Nephron (organoid): Measurements from ENCODE around the gene ZNF516.

Source experiments
- H3K27ac Mint-ChIP-seq, 3 experiments: 2 replicates each; pipeline ENCODE4 v1.8.0; 2020; ENCODE audit warnings: mixed read lengths in 3 of 3, mild to moderate bottlenecking in 2 of 3, moderate library complexity in 1 of 3
- H3K27me3 Mint-ChIP-seq: 2 replicates; pipeline ENCODE4 v1.8.0; 2021; ENCODE audit warnings: low read depth, mild to moderate bottlenecking, moderate library complexity, mixed read lengths
- H3K36me3 Mint-ChIP-seq: 2 replicates; pipeline ENCODE4 v1.8.0; 2020; ENCODE audit warnings: low read depth, mixed read lengths
- H3K4me1 Mint-ChIP-seq: 2 replicates; pipeline ENCODE4 v1.8.0; 2020; ENCODE audit warnings: mixed read lengths
- H3K4me3 Mint-ChIP-seq, 3 experiments: 2 replicates each; pipeline ENCODE4 v1.8.0; 2020; ENCODE audit warnings: mild to moderate bottlenecking in 3 of 3, mixed read lengths in 3 of 3, moderate library complexity in 2 of 3
- H3K9me3 Mint-ChIP-seq: 2 replicates; pipeline ENCODE4 v1.8.0; 2020; ENCODE audit warnings: mixed read lengths
- TF ChIP-seq, protein P1 (sequence below), 3 experiments: fragments of 200-600 bp; sonication (generic); IDR thresholded peaks; one replicate each; pipeline ENCODE4 v1.5.0; 2021; ENCODE audit warnings: antibody characterized with exemption in 3 of 3; ENCODE audit not compliant: unreplicated experiment in 3 of 3

Gene ZNF516

DNA sequence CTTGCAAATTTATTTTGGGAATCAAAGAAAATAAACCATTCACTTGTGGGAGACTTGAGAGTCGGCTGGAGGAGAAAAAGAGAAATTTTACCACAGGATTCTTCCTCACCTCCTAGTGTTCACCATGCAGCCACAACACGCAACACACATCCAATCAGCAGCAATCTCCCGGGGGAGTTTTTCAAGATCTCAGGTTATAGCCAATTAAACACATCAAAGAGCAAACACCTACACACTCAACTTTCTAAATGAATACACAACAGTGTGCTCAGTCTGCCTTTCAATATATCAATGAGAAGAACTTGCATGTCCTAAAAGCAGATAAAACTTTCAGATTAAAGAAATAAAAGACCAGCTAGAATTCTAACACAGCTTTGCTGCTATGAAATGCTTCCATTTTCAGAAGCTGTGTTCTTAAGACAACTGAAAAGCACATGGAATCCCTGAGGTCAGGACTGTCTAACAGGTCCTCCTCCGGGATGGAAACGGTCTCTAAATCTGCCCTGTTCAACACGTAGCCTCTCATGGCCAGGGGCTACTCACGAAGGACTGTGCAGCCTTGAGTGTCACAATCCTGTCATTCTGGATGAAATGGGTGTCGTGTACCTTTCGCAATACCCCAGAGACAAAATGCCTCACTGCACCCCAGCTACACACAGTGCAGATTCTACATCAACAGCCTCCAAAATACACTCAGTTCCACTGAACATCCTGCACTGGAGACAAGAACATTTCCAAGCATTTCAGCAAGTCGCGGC, 84.2 kb downstream of the ZNF516 start:
- TF ChIP-seq, protein P1, sequence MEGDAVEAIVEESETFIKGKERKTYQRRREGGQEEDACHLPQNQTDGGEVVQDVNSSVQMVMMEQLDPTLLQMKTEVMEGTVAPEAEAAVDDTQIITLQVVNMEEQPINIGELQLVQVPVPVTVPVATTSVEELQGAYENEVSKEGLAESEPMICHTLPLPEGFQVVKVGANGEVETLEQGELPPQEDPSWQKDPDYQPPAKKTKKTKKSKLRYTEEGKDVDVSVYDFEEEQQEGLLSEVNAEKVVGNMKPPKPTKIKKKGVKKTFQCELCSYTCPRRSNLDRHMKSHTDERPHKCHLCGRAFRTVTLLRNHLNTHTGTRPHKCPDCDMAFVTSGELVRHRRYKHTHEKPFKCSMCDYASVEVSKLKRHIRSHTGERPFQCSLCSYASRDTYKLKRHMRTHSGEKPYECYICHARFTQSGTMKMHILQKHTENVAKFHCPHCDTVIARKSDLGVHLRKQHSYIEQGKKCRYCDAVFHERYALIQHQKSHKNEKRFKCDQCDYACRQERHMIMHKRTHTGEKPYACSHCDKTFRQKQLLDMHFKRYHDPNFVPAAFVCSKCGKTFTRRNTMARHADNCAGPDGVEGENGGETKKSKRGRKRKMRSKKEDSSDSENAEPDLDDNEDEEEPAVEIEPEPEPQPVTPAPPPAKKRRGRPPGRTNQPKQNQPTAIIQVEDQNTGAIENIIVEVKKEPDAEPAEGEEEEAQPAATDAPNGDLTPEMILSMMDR (IDR thresholded peaks at IDR 0.05; ENCODE audit: unreplicated experiment in 3 of 3): no peak
- H3K27me3 Mint-ChIP-seq: no peaks in the 10 kb centered on the region

DNA sequence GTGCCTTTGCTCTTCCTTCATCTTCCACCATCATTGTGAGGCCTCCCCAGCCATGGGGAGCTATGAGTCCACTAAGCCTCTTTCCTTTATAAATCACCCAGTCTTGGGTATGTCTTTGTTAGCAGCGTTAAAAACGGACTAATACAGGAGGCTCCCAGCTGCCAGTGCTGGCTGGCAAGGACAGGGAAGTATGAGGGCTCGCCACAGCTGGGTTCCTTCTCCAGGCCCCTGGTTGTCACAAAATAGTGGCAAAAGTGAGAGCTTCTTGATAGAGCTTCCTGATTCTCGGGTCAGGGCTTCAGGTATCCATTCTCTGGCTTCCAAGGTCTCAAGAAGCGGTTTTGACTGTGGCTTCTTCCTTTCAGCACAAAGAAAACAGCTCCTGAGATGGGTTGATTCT, 85.0 kb downstream of the ZNF516 start:
- H3K9me3 Mint-ChIP-seq: no peaks in the 10 kb centered on the region
- TF ChIP-seq, protein P1 (IDR thresholded peaks at IDR 0.05; ENCODE audit: unreplicated experiment in 3 of 3): no peak

More for the DNA sequence above, 84.2 kb downstream of the ZNF516 start:
- H3K4me1 Mint-ChIP-seq: peaks cover 43% of the 10 kb centered on the region
- H3K9me3 Mint-ChIP-seq: no peaks in the 10 kb centered on the region
- H3K27ac Mint-ChIP-seq: peak overlapping the region; percentile 2 to 51 (median 16)
- H3K36me3 Mint-ChIP-seq: peaks cover 59% of the 10 kb centered on the region
- no peak overlapping the region for H3K4me3 Mint-ChIP-seq

DNA sequence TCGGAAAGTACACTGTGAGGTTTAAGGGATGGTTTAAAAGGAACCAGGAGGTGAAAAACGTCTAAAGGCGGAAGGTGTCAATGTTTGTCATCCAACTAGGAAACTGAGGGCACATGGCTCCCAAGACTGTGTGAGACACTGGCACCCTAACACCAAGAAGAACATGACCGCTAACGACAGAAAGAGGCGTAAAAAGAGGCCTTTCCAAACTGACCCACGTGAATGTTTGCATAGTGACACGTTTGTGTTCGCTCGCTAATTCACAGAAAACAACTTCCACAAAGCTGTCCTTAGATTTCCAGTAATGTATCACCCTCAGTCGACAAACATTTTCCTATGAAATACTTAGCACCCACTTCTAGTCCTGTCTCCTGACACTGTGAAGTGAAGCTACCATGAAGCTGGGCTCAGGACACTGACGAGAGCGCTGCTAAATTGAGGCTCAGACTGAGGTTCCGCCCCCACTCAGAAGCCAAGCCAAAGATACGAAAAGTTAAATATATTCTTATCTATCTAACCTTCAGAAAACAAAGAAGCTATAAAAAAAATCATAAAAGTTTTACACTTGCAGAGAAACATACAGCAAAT, 86.5 kb downstream of the ZNF516 start:
- Mint-ChIP-seq H3K36me3 (peaks cover 70% of the 10 kb centered on the region), H3K4me1 (peaks cover 34% of the 10 kb centered on the region), H3K9me3 (no peaks in the 10 kb centered on the region)

More for the DNA sequence above, 85.0 kb downstream of the ZNF516 start:
- no peaks in the 10 kb centered on the region for H3K27me3 Mint-ChIP-seq
- peaks cover 37% of the 10 kb centered on the region for H3K4me1 Mint-ChIP-seq
- no peak overlapping the region for H3K27ac Mint-ChIP-seq
- H3K36me3 Mint-ChIP-seq: peaks cover 63% of the 10 kb centered on the region
- no peak overlapping the region for H3K4me3 Mint-ChIP-seq

DNA sequence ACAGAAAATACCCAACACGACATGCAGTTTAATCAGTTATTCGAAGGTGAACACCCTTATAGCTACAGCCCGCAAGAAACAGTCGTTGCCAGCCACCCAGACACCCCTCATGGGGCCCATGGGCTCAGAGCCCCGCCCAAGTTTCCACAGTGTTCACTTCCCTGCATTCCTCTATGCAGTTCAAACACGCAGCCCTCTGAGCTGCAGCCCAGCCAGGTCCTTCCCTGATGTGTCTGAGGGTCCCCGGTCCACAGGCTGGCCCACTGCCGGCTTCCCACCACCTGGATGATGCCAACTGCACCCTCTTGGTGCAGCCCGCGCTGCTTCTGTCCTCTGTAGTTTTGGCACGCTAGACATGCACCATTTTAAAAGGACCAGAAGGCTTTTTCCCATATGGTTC, 87.4 kb downstream of the ZNF516 start:
- Mint-ChIP-seq H3K9me3 (no peaks in the 10 kb centered on the region), H3K4me1 (peaks cover 32% of the 10 kb centered on the region), H3K4me3 (no peak overlapping the region), H3K36me3 (peaks cover 61% of the 10 kb centered on the region), H3K27ac (peak overlapping the region in 1 of 3 experiments; percentile 26), H3K27me3 (no peaks in the 10 kb centered on the region)
- TF ChIP-seq, protein P1 (IDR thresholded peaks at IDR 0.05; ENCODE audit: unreplicated experiment in 3 of 3): no peak

More for the DNA sequence above, 86.5 kb downstream of the ZNF516 start:
- Mint-ChIP-seq H3K27me3 (no peaks in the 10 kb centered on the region), H3K27ac (no peak overlapping the region), H3K4me3 (no peak overlapping the region)
- TF ChIP-seq, protein P1 (IDR thresholded peaks at IDR 0.05; ENCODE audit: unreplicated experiment in 3 of 3): no peak

DNA sequence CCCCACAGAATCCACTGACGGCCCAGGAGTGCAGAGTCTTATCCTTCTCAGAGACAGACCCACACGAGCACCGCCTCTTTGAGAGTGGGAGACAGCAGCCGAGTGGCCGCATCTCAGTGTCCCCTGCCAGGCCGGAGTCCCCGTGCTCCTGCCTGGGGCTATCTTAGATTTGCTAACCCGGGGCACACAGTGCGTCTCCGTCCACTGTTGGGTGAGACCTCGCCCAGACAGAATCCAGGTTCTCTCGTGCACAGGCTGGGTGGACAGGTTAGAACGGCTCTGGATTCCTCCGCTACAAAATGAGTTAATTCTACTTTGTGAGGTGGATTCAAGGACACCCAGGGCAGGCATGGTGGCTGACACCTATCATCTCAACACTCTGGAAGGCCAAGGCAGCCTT, 88.3 kb downstream of the ZNF516 start:
- TF ChIP-seq, protein P1 (IDR thresholded peaks at IDR 0.05; ENCODE audit: unreplicated experiment in 3 of 3): no peak
- H3K4me1 Mint-ChIP-seq: peaks cover 31% of the 10 kb centered on the region
- peaks cover 57% of the 10 kb centered on the region for H3K36me3 Mint-ChIP-seq
- no peaks in the 10 kb centered on the region for H3K27me3 Mint-ChIP-seq
- H3K9me3 Mint-ChIP-seq: no peaks in the 10 kb centered on the region
- H3K4me3 Mint-ChIP-seq: no peak overlapping the region
- no peak overlapping the region for H3K27ac Mint-ChIP-seq
